Transverse colon (tissue), 4 donors: ENCODE measurements around the gene HP1BP3. TPM values are rescaled to one million over a fixed set of nuclear protein-coding genes. Genes with fewer than 3 reads are reported as not detected.

Source experiments
- DNase-seq: peaks from one replicate; pipeline ENCODE4 v3.0.0-alpha.2; 2019
- H3K27ac ChIP-seq, 4 donors: fragments of 200-600 bp; sonication (generic); 2 replicates each; pipeline ENCODE4 v1.5.1; 2016 to 2018; ENCODE audit warnings: inconsistent platforms in 4 of 4
- H3K27me3 ChIP-seq: fragments of 200-600 bp; sonication (generic); 2 replicates; pipeline ENCODE4 v1.5.1; 2017; ENCODE audit warnings: inconsistent platforms
- H3K36me3 ChIP-seq, 4 donors: fragments of 200-600 bp; sonication (generic); 2 replicates each; pipeline ENCODE4 v1.5.1; 2017 to 2019; ENCODE audit warnings: inconsistent platforms in 4 of 4
- H3K4me1 ChIP-seq, 4 donors: fragments of 200-600 bp; sonication (generic); 2 replicates each; pipeline ENCODE4 v1.5.1; 2017 to 2020; ENCODE audit warnings: inconsistent platforms in 4 of 4
- H3K4me3 ChIP-seq, 4 donors: fragments of 200-600 bp; sonication (generic); 1 replicate in 1 of 4; 2 replicates in 3 of 4; pipeline versions ENCODE4 v1.5.1 to v1.6.1; 2017 to 2019; ENCODE audit warnings: inconsistent platforms in 4 of 4
- H3K9me3 ChIP-seq, 2 donors: fragments of 200-600 bp; sonication (generic); 2 replicates each; pipeline ENCODE4 v1.5.1; 2017 to 2019; ENCODE audit warnings: inconsistent platforms in 2 of 2
- EP300 ChIP-seq: sonication (generic); formaldehyde crosslinking; IDR thresholded peaks from one replicate; pipeline ENCODE4 v1.6.1; 2017; ENCODE audit warnings: antibody characterized with exemption, low read depth
- POLR2A ChIP-seq: fragments of 450-650 bp; IDR thresholded peaks from one replicate; pipeline ENCODE4 v1.6.1; 2016; ENCODE audit warnings: antibody characterized with exemption, mild to moderate bottlenecking, moderate library complexity
- POLR2AphosphoS5 ChIP-seq, 3 donors: sonication (generic); formaldehyde crosslinking; IDR thresholded peaks; one replicate each; pipeline ENCODE4 v1.6.1; 2016; ENCODE audit warnings: antibody characterized with exemption in 3 of 3
- WGBS, 2 donors: methylation state at CpG; one replicate each; pipeline ENCODE4 v1.1.5; 2018; ENCODE audit warnings: low coverage in 1 of 2; 5-methylcytosine and 5-hydroxymethylcytosine counted together
- in situ Hi-C, 4 donors: fragments of 200-750 bp; cut with MboI; loops; one replicate each; pipeline versions ENCODE4 v1.15.0 to v1.15.1; 2017; ENCODE audit warnings: low sequenced_read_pairs in 3 of 4, low pct_ligation_motif_present in 1 of 4, low pct_unique_long_range_greater_than_20kb in 1 of 4
- intact Hi-C: fragments of 100-400 bp; cut with DNase I; formaldehyde crosslinking; loops from one replicate; pipeline ENCODE4 v1.15.1; 2023; ENCODE audit warnings: low total_unique reads
- total RNA-seq, 4 donors: library from RNA; depleted of rRNA; stranded (reverse); fragments of >200 nt; gene quantifications; one replicate each; pipeline ENCODE4 v1.1.0, GENCODE V29; 2016
- TF ChIP-seq, protein P1 (sequence below), 5 experiments: fragments of 200-600 bp in 3 of 5; fragments of 450-650 bp in 2 of 5; sonication (generic) in 3 of 5; IDR thresholded peaks; 1 replicate in 2 of 5; 2 replicates in 3 of 5; pipeline ENCODE4 v1.5.1; 2016 to 2017; ENCODE audit warnings: antibody characterized with exemption in 5 of 5, inconsistent platforms in 3 of 5, mild to moderate bottlenecking in 2 of 5, moderate library complexity in 1 of 5

The HP1BP3 gene
- total RNA-seq, 4 donors from 2014 or later: 143 to 272 (median 197) TPM

- peak within 1 kb of the TSS; percentile 23 to 63 (median 51) for H3K4me3 ChIP-seq
- H3K36me3 ChIP-seq: peaks cover 0 to 2% (median 0%) of the 10 kb centered on the region in 4 donors
- no peaks in the 10 kb centered on the region for H3K9me3 ChIP-seq
- 1% methylated on average over 23 of the region's 38 CpGs; no CpG with 5 or more reads in 1 of the 2 donors for WGBS, 2 donors
- in situ Hi-C loops: no loop called here
- intact Hi-C loops: no loop called here
- peaks cover 9 to 25% (median 24%) of the 10 kb centered on the region in 4 donors for H3K4me1 ChIP-seq
- peaks cover 50% of the 10 kb centered on the region for H3K27me3 ChIP-seq
- TF ChIP-seq, protein P1, sequence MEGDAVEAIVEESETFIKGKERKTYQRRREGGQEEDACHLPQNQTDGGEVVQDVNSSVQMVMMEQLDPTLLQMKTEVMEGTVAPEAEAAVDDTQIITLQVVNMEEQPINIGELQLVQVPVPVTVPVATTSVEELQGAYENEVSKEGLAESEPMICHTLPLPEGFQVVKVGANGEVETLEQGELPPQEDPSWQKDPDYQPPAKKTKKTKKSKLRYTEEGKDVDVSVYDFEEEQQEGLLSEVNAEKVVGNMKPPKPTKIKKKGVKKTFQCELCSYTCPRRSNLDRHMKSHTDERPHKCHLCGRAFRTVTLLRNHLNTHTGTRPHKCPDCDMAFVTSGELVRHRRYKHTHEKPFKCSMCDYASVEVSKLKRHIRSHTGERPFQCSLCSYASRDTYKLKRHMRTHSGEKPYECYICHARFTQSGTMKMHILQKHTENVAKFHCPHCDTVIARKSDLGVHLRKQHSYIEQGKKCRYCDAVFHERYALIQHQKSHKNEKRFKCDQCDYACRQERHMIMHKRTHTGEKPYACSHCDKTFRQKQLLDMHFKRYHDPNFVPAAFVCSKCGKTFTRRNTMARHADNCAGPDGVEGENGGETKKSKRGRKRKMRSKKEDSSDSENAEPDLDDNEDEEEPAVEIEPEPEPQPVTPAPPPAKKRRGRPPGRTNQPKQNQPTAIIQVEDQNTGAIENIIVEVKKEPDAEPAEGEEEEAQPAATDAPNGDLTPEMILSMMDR (IDR thresholded peaks at IDR 0.05): peak; percentile 26 to 48 (median 32)
- peak; percentile 56 to 64 (median 57) for TF ChIP-seq POLR2AphosphoS5 (IDR thresholded peaks at IDR 0.05)
- no peak for TF ChIP-seq EP300
- TF ChIP-seq POLR2A: no peak
- peak within 1 kb of the TSS in 3 of 4 donors; percentile 2 to 61 (median 26) for H3K27ac ChIP-seq
- DNase-seq: peak; percentile 79
These were observed 54.3 kb downstream of the HP1BP3 start, which contains the start of gene SH2D5 for GRCh38 chr1:20732588-20733359. Gene SH2D5, minus strand, starts transcription at chr1:20732703. Its CDS starts 4,659 bp downstream, at chr1:20728044.

- Histone ChIP-seq H3K36me3 (no peaks in the 10 kb centered on the region), H3K4me3 (peak overlapping the region; percentile 23 to 63 (median 51)), H3K4me1 (peaks cover 9 to 25% (median 24%) of the 10 kb centered on the region in 4 donors), H3K27ac (peak overlapping the region in 1 of 4 donors; percentile 61), H3K27me3 (peaks cover 50% of the 10 kb centered on the region), H3K9me3 (no peaks in the 10 kb centered on the region)
- intact Hi-C loops (no loop called here), in situ Hi-C loops (no loop called here)
- TF ChIP-seq, protein P1 (IDR thresholded peaks at IDR 0.05): no peak
- TF ChIP-seq POLR2A (no peak), POLR2AphosphoS5 (IDR thresholded peaks at IDR 0.05) (no peak), EP300 (no peak)
- peak; percentile 47 for DNase-seq
- 1% methylated on average over 23 of the region's 55 CpGs; no CpG with 5 or more reads in 1 of the 2 donors for WGBS, 2 donors
These were observed 55.0 kb downstream of the HP1BP3 start for GRCh38 chr1:20732071-20732587.

- no peak for DNase-seq
- Histone ChIP-seq H3K27me3 (peaks cover 50% of the 10 kb centered on the region), H3K36me3 (no peaks in the 10 kb centered on the region), H3K27ac (no peak overlapping the region), H3K4me1 (peaks cover 9 to 25% (median 24%) of the 10 kb centered on the region in 4 donors), H3K4me3 (peak overlapping the region; percentile 23 to 63 (median 51)), H3K9me3 (no peaks in the 10 kb centered on the region)
- TF ChIP-seq POLR2AphosphoS5 (IDR thresholded peaks at IDR 0.05) (no peak), EP300 (no peak), POLR2A (no peak)
- TF ChIP-seq, protein P1 (IDR thresholded peaks at IDR 0.05): no peak
- in situ Hi-C loops: no loop called here
- WGBS, 2 donors: 15% methylated on average over 51 of the region's 62 CpGs; no CpG with 5 or more reads in 1 of the 2 donors
- intact Hi-C loops: no loop called here
These were observed 55.8 kb downstream of the HP1BP3 start for GRCh38 chr1:20731057-20731991.
